Activated CD4-positive, alpha-beta T cell treated with anti-CD3 and anti-CD28 coated beads, Interleukin-2, amount 50 U/mL, for 4 hours (primary cell): Measurements from ENCODE around the gene SMARCD3.

Experiments
- DNase-seq, 2 experiments: peaks; one replicate each; pipeline ENCODE4 v3.0.0-alpha.2; 2020

SMARCD3 gene

DNA sequence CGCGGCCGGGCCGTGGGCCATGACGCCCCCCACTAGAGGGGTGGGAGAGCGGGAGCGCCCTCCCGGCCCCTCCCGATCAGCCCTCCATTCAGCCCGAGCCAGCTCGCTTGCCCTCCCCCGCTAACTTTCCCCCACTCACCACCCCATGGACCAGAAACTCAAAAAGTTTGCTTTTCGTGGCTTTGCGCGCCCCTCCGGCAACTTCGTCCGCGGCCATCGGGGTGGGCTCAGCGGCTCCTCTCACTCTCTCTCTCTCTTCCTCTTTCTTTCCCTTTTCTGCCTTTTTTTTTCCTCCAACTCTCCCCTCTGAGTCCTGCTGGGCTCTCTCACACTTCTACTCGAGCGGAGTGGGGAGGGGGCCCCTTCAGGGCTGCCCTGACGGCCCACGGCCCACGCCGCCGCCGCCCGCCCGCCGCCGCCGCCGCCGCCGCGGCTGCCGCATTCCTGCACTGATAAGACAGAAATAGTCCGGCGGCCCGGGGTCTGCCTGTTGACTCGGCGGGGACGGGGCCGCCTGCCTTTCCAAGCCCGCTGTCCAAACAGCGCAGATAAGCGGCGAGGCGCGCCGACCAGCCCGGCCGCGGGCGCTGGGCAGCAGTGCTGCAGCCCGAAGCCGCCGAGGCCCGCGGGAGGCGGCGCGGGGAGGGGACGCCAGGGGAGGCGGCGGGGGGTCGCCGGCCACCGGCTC lies at the start of gene SMARCD3:
TSS of gene SMARCD3 (minus strand) at position 349 of the 688 bp plus-strand sequence. CDS start at position 217, 132 bp downstream.
- peak in 1 of 2 experiments; percentile 36 for DNase-seq

DNA sequence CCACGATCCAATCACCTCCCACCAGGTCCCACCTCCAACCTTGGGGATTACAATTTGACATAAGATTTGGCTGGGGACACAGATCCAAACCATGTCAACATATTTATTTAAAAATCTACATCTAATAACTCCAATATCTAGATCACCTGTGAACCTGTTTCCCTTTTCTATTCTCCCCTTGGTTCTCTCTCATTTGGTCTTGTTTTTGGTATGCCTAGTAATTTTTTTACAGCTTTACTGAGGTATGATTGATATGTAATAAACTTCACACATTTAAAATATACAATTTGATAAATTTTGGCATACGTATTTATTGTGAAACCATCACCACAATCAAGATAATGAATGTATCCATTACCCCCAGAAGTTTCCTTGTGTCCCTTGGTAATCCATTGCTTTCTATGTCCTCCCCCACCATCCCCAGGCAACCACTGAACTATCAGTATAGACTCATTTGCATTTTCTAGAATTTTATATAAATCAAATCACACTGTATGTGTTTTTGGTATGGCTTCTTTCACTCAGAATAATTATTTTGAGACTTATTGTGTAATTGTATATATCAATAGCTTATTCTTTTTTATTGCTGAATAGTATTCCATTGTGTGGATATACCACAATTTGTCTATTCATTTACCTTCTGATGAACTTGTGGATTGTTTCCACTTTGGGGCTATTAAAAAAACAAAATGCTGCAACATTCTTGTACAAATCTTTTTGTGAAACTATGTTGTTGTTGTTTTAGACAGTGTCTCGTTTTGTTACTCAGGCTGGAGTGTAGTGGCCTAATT lies 47.9 kb upstream of the SMARCD3 start:
- no peak for DNase-seq

DNA sequence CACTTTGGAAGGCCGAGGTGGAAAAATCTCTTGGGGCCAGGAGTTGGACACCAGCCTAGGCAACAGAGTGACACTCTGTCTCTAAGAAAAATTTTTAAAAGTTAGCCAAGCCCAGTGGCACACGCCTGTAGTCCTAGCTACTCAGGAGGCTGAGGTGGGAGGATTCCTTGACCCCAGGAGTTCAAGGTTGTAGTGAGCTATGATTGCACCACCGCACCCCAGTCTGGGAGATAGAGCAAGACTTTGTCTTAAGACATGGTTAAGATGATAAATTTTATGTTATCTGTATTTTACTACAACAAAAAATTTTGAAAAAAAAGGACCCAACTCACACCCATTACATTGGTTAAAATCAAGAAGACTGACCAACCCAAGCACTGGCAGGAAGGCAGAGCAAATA lies 44.4 kb upstream of the SMARCD3 start:
- DNase-seq: no peak

DNA sequence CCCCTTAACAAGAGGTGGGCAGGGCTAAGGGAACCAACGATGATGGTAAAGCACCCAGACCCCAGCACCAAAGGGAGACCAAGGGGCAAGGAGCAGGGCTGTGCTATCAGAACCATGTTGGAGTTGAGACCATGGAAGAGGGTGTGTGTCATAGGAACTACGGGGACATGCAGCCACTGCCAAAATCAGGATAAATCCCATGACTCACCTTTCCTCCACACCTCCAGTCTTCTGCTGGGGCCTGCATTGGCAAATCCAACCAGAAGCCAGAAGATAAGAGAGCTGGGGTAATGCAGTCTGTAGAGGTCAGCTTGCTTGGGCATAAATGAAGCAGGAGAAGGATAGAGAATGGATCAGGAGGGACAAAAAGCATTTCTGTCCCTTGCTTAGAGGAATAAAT lies 42.7 kb upstream of the SMARCD3 start:
- no peak for DNase-seq

DNA sequence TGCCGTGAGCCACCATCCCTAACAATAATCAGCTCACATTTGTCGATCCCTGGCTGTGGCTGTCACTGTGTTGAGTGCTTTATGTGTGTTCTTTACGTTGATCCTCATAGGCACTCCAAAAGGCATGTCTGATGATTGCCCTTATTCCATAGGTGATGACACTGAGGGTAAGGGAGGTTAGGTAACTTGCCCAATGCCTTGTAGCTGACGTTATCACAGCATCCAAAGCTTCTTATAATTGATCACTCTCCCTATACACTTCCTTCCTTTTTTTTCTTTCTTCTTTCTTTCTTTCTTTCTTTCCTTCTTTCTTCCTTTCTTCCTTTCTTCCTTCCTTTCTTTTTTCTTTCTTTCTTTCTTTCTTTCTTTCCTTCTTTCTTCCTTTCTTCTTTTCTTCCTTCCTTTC lies 41.9 kb upstream of the SMARCD3 start:
- DNase-seq: no peak

DNA sequence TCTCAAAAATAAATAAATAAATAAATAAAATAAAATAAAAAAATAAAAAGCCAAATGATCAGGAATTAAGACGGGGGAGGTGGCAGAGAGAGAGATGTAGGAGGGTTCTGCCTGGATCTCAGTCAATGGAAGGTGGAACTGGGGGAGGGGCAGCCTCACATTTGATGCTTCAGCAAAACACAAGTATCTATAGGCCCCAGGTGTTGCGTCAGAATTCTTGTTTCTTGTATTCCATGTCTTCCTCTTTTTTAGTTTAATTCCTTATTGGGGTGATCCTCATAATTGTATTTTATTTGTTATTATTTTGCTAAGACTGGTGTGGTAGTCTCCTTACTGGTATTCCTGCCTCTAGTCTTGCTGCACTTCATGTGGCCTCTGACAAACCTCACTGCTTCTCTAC lies 41.4 kb upstream of the SMARCD3 start:
- DNase-seq: no peak

DNA sequence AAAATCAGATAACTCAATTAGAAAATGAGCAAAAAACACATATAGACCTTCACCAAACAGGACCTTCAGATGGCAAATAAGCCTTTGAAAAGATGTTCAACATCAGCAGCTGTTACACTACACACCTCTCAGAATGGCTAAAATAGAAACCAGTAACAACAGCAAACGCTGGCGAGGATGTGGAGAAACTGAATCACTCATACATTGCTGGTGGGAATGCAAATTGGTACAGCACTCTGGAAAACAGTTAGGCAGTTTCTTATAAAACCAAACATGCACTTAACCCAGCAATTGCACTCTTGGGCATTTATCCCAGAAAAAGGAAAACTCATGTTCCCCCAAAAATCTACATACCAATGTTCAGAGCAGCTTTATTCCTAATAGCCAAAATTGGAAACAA lies 37.7 kb upstream of the SMARCD3 start:
- DNase-seq: no peak

DNA sequence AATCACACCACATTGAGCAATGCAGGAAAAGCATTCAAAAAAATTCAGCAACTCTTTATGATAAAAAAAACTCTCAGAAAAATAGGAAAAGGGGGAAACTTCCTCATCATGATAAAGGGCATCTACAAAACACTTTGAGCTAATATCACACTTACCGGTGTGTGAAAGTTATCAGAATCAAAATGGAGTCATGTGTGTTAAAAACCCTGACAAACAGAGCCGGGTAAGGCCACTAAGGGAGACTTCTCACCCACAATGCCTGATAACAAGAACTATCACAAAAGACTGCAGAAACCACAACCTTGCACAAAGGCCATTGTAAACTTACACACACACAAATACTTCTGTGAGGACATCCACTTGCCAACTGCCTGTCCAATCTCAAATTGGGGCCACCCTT lies 34.8 kb upstream of the SMARCD3 start:
- no peak for DNase-seq

DNA sequence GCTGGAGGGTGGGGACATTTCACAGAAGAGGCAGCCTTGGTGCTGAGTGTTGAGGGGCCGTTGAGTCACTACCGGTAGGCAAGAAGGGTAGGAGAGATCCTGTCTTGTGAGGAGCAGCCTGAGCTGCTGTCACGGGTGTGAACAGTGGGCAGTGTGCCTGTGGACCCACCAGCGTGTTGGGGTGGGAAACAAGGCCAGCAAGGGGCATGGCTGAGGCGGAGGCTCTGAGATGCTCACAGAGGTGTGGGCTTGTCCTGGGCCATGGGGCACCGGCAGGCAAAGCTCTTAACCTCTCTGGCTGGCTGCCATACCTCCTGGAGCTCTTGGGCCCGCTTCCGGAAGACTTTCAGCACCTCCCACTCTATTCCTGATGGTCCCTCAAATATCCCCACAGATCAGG lies 33.6 kb upstream of the SMARCD3 start:
- DNase-seq: no peak

DNA sequence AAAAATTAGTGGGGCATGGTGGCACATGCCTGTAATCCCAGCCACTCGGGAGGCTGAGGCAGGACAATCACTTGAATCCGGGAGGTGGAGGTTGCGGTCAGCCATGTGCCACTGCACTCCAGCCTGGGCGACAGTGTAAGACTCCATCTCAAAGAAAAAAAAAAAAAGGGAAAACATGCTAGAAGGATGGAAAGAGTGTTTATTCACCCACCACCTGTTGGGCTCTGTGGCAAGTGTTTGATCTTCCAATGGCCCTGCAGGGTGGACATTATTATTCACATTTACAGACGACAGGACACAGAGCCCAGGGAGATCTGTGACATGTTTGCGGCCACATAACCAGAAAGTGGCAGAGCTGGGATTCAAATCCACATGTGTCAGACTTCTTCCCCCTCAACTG lies 33.2 kb upstream of the SMARCD3 start:
- DNase-seq: no peak

DNA sequence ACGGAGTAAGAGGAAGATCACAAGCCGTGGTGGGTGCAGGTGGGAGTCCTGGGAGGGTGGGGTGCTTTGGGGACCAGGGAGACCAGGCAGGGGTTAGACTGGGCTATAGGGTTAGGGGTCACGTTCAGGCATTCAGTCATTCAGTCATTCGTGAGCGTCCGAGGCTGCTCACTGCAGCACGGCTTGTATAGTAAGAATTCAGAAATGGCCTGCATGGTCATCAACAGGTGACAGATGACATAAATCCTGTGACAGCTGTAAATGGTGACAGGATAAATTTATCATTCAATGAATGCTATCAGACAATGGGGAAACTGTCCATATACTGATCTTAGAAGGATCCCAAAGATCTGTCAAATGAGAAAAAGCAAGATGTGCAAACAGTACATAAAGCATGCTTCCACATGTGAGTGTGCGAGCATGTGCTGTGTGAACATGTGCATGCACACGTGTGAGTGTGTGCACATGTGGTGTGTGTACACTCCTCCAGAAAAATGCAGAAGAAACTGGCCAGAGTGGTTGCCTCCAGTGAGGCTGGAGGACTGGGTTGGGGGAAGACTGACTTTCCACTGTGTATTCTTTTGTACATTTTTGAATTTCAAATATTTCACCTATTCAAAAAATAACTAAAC lies 32.0 kb upstream of the SMARCD3 start:
- no peak for DNase-seq

DNA sequence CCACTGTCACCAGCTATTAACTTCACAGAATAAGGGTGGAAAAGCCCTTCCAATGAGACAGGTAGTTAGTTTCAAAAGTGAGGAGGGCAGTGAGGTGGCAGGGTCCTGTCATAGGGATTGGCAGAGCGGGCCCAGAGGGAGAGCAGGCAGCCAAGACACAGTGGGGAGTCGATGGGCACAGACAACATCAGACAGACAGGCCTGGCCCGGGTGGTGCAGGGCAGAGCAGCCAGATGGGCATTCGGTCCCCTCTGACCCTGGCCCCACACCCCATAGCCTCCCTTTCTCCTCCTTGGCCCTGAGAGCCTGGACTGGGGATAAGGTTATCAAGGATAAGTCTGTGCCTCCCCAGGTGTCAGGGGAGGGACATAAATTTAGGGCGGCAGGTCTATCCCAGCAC lies 31.4 kb upstream of the SMARCD3 start:
- DNase-seq: no peak

DNA sequence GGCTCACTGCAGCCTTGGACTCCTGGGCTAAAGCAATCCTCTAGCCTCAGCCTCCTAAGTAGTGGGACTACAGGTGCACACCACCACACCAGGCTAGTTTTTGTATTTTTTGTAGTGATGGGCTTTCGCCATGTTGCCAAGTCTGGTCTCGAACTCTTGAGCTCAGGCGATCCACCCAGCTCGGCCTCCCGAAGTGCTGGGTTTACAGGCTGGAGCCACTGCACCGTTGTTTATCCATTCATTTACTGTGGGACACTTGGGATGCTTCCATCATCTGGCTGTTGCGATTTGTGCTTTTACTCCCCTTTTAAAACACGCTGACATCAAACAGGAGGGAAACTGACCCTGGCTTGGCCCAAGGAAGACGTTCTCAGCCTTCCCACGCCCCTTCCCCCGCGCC lies 30.5 kb upstream of the SMARCD3 start:
- no peak for DNase-seq

DNA sequence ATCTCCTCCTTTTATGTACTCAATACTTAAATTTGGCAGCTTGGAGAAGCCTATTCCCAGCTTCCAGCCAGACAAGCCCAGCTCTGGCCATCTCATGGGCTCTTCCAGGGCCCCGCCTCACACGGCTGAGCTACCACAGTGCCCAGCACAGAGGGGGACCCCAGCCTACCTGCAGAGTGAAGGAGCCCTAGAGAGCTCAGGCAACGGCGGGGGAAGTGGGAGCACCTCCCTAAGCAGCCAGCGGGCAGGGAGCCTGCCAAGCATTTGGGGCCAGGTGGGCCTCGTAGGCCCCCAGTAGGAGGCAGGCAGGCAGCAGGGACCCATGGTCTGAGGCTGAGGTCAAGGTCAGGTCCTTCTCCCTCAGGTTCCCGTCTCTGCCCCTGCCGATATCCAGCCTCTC lies 29.1 kb upstream of the SMARCD3 start:
- no peak for DNase-seq

DNA sequence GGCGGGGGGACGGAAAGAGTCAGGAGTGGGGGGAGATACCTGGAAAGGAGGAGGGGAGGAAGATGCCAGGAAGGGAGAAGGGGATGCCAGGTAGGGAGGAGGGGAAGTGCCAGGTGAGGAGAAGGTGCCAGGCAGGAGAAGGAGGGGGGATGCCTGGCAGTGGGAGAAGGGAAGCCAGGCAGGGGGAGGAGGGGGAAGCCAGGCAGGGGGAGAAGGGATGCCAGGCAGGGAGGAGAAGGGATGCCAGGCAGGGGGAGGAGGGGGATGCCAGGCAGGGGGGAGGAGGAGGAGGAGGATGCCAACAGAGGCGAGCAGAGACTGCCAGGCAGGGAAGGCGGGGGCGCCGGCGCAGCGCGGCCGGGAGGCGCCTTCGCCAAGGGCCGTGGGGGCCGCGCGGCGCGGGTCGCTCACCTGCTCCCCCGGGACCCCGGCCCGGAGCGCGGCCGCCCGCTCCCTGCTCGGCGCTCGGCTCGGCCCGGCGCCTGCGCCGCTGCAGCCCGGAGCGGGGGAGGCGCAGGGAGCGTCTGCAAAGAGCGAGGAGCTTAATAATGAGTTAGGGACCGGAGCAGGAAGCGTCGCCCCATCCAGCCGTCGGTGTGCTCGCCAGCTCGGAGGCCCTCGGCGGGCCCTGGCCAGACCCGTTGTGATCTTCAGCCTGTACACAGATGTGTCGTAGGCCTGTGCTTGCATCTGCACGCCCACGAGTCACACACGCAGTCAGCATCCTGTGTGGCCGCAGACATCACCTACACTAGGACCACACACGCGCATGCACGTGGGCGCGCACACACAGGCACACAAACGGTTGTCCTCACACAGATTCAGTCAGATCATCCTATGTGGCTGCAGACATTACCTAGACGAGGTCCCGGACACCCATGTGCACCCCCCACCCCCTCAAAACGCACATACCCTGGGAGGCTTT lies 28.4 kb upstream of the SMARCD3 start:
- DNase-seq: peak; percentile 36 to 51

DNA sequence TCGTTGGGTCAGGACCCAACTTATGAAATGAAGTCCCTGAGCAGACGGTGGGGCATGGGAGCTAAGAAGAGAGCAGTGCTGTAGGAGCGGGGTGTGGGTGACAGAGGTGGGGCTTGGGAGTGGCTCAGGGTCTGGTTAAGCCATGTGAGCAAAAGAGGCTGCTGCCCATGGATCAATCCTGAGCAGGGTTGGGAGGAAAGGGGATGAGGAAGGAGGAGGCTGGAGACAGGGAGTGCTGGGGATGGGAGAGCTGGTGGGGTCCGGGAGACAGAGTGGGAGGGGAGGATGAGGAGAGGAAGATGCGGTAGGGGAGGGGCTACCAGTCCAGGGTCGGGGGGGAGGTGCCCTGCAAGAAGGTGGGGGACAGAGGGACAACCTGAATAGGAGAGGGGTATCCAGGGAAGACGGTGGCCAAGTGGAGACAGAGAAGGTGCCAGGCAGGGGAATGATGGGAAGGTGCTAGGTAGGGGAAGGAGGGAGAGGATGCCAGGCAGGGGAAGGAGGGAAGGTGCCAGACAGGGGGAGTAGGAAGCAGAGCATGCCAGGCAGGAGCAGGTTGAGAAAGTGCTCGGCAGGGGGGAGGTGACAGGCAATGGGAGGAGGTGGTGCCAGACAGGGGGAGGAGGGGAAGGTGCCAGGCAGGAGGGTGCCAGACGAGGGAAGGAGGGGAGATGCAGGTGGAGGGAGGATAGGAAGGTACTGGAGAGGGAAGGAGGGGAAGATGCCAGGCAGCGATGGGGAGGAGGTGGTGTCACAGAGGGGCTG lies 27.5 kb upstream of the SMARCD3 start:
- DNase-seq: no peak

DNA sequence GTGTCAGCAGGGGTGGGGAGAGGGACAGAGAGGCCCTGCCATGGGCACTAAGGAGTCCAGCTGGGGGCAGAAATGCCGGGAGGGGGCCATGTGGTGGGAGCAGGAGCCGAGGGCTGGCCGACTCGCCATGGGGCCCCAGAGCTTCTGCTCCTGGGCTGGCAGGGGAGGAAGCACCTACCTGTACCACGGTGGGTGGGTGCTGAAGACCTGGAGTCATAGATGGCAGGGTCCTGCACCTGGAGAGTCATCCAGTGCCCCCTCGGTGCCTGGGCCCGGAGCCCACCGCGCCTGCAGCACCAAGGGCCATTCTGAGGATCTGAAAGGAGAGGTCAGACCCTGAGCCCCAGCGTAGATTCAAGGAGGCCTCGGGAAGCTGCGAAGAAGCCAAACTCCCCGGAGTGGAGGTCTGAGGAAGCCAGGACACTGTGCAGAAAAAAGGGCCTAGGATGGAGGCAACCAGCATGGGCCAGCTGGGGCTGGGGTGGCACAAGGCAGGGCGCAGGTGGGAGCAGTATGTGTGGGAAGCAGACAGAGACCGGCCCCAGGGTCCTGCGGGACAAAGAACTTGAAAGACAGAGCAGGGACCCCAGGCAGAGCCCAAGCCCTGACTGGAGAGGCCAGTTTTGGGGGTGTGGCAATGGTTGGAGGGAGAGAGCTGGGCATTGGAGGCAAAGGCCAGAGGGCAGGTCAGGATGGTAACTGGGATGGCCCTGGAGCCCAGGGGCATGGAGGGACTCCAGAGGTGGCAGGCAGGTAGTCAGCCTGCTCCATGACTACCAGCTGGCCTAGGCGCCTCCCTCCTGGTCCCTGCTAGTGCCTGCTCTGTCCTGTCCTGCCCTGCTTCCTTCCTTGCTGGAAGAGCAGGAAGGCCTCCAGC lies 26.7 kb upstream of the SMARCD3 start:
- DNase-seq: no peak

DNA sequence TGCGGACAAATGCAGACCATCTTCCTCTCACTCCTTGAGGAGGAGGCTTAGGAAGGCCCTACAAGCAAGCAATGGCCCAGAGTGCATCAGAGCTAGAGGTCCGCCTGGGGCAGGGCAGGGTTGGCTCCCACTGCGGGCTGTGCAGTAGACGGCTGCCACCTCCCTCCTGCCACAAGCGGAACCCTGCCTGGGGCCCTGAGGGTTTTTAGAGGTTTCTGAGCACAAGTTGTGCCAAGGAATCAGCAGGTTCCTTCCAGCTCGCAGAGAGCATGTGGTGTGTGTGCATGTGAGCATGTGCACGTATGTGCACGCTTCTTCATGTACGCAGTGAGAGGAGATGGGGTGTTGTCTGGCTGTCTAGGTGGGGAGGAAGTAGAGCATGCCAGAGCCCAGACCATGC lies 25.9 kb upstream of the SMARCD3 start:
- no peak for DNase-seq

DNA sequence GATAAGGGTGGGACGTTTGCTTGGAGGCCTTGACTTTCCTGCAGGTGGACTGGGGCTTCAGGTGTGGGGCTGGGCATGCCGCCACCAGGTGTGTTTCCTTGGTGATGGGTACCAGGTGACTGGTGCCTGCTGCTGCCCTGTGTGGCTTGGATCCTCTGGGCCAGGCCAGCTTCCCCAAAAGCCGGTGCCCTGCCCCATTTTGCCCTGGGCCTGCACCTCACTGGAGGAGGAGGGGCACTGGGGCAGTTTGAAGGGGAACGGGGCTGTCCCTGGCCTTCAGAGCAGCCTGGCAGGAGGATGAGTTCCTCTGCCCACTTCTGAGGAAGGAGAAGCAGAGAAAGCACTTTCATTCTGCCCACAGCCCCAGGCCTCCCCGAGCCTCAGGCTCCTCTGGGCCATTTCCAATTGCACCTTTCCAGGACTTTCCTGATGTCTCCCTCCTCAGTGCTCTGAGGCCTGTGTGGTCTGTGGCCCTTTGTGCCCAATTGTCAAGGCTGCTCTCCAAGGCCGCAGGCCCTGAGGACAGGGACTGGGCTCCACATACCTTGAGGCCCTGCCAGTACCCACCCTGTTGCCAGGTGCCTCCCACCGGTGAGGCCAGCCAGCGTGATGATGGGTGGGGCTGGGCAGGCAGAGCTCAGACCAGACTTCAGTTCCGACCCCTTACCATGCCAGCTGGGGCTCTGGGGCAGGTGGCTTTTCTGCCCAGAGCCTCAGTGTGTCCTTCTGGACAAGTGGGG lies 25.3 kb upstream of the SMARCD3 start:
- DNase-seq: no peak

DNA sequence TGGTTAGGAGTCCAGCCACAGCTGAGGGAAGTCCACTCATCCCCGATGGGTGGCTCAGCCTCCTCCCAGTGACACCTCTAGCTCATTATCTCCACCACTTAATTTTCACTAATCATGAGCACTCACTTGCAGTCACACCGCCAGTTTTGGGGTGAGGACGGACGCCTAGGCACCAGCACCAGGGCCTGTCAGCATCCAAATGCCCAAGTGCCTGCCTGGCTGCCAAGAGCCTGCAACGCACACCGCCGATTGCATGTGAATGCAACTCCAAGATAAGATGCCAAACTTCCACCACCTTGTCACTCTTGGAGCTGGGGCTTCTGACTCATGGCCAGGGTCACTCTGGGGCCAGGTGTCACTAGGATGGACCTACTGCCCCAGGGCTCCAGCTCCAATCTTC lies 24.4 kb upstream of the SMARCD3 start:
- DNase-seq: no peak
